Measurements from ENCODE around the gene STAU1. TPM values are rescaled to one million over a fixed set of nuclear protein-coding genes. Genes with fewer than 3 reads are reported as not detected.
A peak's percentile ranks its signal among the peaks of the same experiment; 100 is the strongest.
"Not testable (repeated sequence)": the region's sequence is repeated elsewhere in the genome, so short reads cannot be mapped to it uniquely, and the experiment has no call there.

The STAU1 gene
- total and polyA plus RNA-seq, 10 of the 15 experiments (the other 5 are each of a cell fraction or from before 2014, with no cell fraction given): 13.9 to 66.2 (median 45.6) TPM

GRCh38 chr20:49184084-49184501, 4.0 kb downstream of the STAU1 start:
- peak; percentile 55 to 77; a peak in 3 of 4 replicates for TF ChIP-seq BHLHE40 (IDR thresholded peaks at IDR 0.05; ENCODE audit: borderline replicate concordance in 1 of 2, low read depth in 2 of 2, low read length in 1 of 2)
- CTCF ChIA-PET: interaction anchor here (0.9 to 10.1 kb wide), 5 partner anchors 9 to 51 kb away, joined by 3 to 113 read pairs (median 10); partner anchors contain the start of gene DDX27
- Histone ChIP-seq H3K9ac (ENCODE audit: control insufficient read depth, insufficient read depth, low read length) (peak overlapping the region; percentile 38; the same call in 1 of the 2 replicates), H3K4me3 (0 out of 2 replicates have a peak overlapping the region, but pooled peaks have one; percentile 42), H3K4me1 (ENCODE audit: control insufficient read depth, insufficient read depth, low read length) (peaks cover 16% of the 10 kb centered on the region; the same call in 1 of the 2 replicates), H3K79me2 (ENCODE audit: control insufficient read depth, insufficient read depth, low read length) (peaks cover 87% of the 10 kb centered on the region), H3K4me2 (ENCODE audit: control insufficient read depth, insufficient read depth) (peak overlapping the region; percentile 53)
- SMC1A ChIA-PET (ENCODE audit: uncharacterized antibody, unreplicated experiment): interaction anchor here (0.8 to 13.5 kb wide), 6 partner anchors 8 to 88 kb away, joined by 3 to 271 read pairs (median 12); no protein-coding TSS in a partner anchor
- ATAC-seq; H4K20me1 ChIP-seq (ENCODE audit: control insufficient read depth, insufficient read depth); in situ Hi-C loops (cut with MboI); H2AFZ ChIP-seq (ENCODE audit: control insufficient read depth, low read depth, low read length); H3K36me3 ChIP-seq (ENCODE audit: control insufficient read depth in 2 of 2, insufficient read depth in 2 of 2, low read length in 1 of 2); H3K27me3 ChIP-seq (replicated peaks in 1 of 2; ENCODE audit: control insufficient read depth in 2 of 2, insufficient read depth in 2 of 2, low read length in 1 of 2); H3K27ac ChIP-seq (ENCODE audit: control insufficient read depth, insufficient read depth); BruUV-seq (replicated peaks); DNase-seq (ENCODE audit: low read depth, low spot score); FAIRE-seq; H3K9me3 ChIP-seq (replicated peaks; ENCODE audit: control insufficient read depth, insufficient read depth, low read length): not testable (repeated sequence)
- RAD21 ChIA-PET (ENCODE audit: unreplicated experiment): interaction anchor here (1.0 to 10.7 kb wide), 4 partner anchors 11 to 35 kb away, joined by 3 to 197 read pairs (median 4); partner anchors contain the start of gene DDX27
- 81% methylated on average over 5 of the region's 5 CpGs for WGBS (ENCODE audit: insufficient coverage, insufficient replicate concordance, low lambda C conversion rate, missing lambda C conversion rate)
- intact Hi-C loops (cut with micrococcal nuclease; ENCODE audit: unreplicated experiment): loop anchor here (5.0 kb wide), 1 partner anchor 93 kb away; the partner anchor contains the start of gene ZNFX1
- POLR2A ChIA-PET: interaction anchor here (0.6 to 14.2 kb wide), 5 partner anchors 18 to 92 kb away, joined by 4 to 214 read pairs (median 6); no protein-coding TSS in a partner anchor

GRCh38 chr20:49183444-49183843, 4.7 kb downstream of the STAU1 start:
- 82% methylated on average over 3 of the region's 3 CpGs for WGBS (ENCODE audit: insufficient coverage, insufficient replicate concordance, low lambda C conversion rate, missing lambda C conversion rate)
- intact Hi-C loops (cut with micrococcal nuclease; ENCODE audit: unreplicated experiment) (loop anchor here (5.0 kb wide), 1 partner anchor 94 kb away; the partner anchor contains the start of gene ZNFX1), in situ Hi-C loops (cut with MboI) (no loop called here)
- Histone ChIP-seq H3K9me3 (replicated peaks; ENCODE audit: control insufficient read depth, insufficient read depth, low read length) (no peaks in the 10 kb centered on the region; the same call in 2 of the 3 replicates), H3K4me3 (peak overlapping the region; percentile 53), H3K36me3 (ENCODE audit: control insufficient read depth in 2 of 2, insufficient read depth in 2 of 2, low read length in 1 of 2) (no peaks in the 10 kb centered on the region), H3K9ac (ENCODE audit: control insufficient read depth, insufficient read depth, low read length) (no peak overlapping the region), H3K4me2 (ENCODE audit: control insufficient read depth, insufficient read depth) (peak overlapping the region; percentile 21; the same call in 1 of the 2 replicates), H3K4me1 (ENCODE audit: control insufficient read depth, insufficient read depth, low read length) (peaks cover 16% of the 10 kb centered on the region; the same call in 1 of the 2 replicates), H3K27ac (ENCODE audit: control insufficient read depth, insufficient read depth) (no peak overlapping the region), H3K27me3 (replicated peaks in 1 of 2; ENCODE audit: control insufficient read depth in 2 of 2, insufficient read depth in 2 of 2, low read length in 1 of 2) (no peaks in the 10 kb centered on the region), H2AFZ (ENCODE audit: control insufficient read depth, low read depth, low read length) (no peak overlapping the region), H4K20me1 (ENCODE audit: control insufficient read depth, insufficient read depth) (no peaks in the 10 kb centered on the region; the same call in 1 of the 2 replicates), H3K79me2 (ENCODE audit: control insufficient read depth, insufficient read depth, low read length) (peaks cover 89% of the 10 kb centered on the region)
- no peak for FAIRE-seq
- no peak for DNase-seq (ENCODE audit: low read depth, low spot score)
- RAD21 ChIA-PET (ENCODE audit: unreplicated experiment): interaction anchor here (0.8 to 10.7 kb wide), 6 partner anchors 16 to 54 kb away, joined by 4 to 197 read pairs (median 6); partner anchors contain the start of gene DDX27
- no TSS peak for BruUV-seq (replicated peaks)
- SMC1A ChIA-PET (ENCODE audit: uncharacterized antibody, unreplicated experiment): interaction anchor here (0.8 to 13.5 kb wide), 8 partner anchors 11 to 229 kb away, joined by 3 to 271 read pairs (median 20); no protein-coding TSS in a partner anchor
- POLR2A ChIA-PET: interaction anchor here (0.7 to 14.2 kb wide), 4 partner anchors 17 to 358 kb away, joined by 3 to 214 read pairs (median 6); no protein-coding TSS in a partner anchor
- CTCF ChIA-PET: interaction anchor here (0.9 to 10.1 kb wide), 5 partner anchors 11 to 51 kb away, joined by 3 to 113 read pairs (median 6); partner anchors contain the start of gene DDX27
- no peak for ATAC-seq
- TF ChIP-seq TAF1 (IDR thresholded peaks at IDR 0.05; ENCODE audit: borderline replicate concordance, low read depth, low read length) (no peak), ZNF384 (IDR thresholded peaks at IDR 0.05; ENCODE audit: borderline replicate concordance, low read depth, low read length) (no peak), CUX1 (IDR thresholded peaks at IDR 0.05; ENCODE audit: insufficient replicate concordance, low read depth, low read length) (no peak), SP1 (IDR thresholded peaks at IDR 0.05; ENCODE audit: low read depth, low read length) (no peak), SREBF2 (IDR thresholded peaks at IDR 0.05; ENCODE audit: low read length) (no peak)
- TF ChIP-seq, protein P1, sequence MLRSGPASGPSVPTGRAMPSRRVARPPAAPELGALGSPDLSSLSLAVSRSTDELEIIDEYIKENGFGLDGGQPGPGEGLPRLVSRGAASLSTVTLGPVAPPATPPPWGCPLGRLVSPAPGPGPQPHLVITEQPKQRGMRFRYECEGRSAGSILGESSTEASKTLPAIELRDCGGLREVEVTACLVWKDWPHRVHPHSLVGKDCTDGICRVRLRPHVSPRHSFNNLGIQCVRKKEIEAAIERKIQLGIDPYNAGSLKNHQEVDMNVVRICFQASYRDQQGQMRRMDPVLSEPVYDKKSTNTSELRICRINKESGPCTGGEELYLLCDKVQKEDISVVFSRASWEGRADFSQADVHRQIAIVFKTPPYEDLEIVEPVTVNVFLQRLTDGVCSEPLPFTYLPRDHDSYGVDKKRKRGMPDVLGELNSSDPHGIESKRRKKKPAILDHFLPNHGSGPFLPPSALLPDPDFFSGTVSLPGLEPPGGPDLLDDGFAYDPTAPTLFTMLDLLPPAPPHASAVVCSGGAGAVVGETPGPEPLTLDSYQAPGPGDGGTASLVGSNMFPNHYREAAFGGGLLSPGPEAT (IDR thresholded peaks at IDR 0.05; ENCODE audit: low read depth): no peak
